NCI-H146 (cell line): ENCODE measurements around the gene SLC66A1.

Experiments used
- DNase-seq: peaks from one replicate; lab custom pipeline; 2025; lab: John Stamatoyannopoulos, UW

The SLC66A1 gene

DNA sequence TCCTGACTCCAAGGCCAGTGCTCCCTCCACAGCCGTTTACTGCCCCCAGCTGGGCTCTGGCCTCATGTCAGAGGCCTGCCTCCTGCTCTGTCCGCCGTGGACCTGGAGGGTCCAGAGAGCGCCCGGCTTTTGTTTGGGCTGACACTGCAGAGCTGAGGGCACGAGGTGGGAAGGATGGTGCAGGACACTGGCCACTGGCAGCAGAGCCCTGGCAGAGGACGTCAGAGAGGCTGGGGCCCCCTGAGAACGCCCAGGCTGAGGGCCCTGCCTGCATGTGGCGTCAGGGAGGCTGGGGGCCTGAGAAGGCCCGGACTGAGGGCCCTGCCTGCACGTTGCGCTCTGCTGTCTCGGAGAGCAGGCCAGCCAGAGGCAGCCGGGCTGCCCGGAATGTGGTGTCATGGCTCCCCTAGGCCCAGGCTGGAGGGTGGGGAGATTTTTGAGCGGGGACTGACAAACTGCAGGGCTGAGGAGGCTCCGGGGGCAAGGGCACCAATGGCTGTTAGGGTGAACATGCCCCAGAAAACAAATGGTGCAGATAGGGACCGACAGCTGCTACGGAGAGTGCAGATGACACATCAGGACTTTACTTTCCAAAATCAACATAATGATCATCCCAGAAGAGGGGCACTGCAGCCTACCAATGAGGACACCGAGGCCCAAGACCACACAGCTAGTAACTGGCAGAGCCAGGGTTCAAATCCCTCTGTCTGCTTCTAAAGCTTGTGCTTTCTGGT lies 31.7 kb downstream of the SLC66A1 start:
- no peak for DNase-seq

DNA sequence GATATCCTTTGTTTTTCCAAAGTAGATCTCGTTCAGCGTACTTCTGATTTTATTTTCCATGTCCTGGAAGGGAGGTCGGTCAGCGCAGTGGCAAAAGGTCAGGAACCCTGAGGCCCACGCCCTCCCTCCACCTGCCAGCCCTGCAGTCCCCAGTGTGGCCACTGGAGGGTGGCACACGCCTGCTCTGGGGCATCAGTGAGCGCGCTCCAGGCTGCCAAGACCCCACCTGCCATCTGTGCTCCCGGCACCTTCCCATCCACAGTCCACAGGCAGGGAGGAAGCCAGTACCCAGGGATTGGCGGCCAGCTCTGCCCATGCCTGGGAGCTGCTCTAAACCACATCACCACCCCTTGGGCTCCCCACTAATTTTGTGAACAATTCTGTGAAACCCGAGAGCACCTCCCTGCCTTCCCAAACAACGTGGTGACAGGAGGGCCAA lies 32.3 kb downstream of the SLC66A1 start:
- peak; percentile 29 for DNase-seq

DNA sequence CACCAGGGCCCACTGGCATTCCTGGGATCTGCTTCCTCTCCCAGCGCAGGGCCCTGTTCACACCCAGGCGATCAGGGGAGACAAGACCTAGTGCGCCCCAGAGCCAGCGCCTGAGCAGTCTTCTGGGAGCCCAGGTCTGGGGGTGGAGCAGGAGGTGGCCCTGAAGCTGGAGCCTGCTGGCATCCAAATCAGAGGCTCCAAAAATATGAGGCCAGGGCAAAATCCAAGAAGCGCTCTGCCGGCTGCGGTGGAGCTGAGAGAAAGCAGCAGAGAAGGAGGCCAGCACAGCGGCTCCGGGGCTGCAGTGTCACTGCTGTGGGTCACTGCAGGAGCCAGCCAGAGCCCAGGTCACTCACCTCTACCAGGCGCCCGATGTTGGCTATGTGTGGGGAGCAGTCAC lies 32.7 kb downstream of the SLC66A1 start:
- no peak for DNase-seq

DNA sequence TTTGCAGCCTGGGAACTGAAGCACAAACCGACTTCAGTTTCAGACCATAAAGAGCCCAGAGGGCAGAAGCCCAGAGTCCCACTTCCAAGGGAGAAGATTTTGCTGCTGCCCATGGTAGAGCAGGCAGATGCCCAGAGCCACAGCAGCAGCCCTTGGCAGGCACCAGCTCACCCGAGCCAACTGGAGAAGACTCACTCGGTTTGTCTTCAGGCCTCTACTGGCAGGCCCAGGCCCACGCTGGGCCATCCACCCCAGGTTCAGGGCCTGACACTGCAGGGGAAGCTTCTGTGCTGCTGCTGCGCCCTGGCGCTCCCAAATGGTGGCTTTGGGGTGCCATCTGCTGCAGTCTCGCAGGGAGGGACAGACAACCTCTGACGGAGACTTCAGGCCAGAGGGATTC lies 33.3 kb downstream of the SLC66A1 start:
- DNase-seq: no peak

DNA sequence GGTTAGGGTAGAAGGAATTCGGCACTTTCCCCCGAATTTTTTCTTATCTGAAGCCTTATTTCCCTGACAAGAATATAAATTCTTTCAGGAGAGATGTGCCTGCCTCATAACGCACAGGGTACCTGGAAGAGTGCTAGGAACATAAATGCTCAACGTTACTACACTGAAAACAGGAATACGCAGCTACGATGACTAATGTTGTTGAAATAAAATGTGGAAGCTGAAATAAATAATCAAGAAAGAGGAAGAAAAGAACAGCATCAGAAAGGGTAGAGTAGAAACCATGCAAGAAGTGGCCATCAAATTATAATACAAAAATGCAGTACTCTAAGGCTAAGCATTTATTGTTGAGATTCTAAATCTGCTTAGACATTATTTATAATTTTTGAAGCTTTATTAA lies 33.9 kb downstream of the SLC66A1 start:
- no peak for DNase-seq

DNA sequence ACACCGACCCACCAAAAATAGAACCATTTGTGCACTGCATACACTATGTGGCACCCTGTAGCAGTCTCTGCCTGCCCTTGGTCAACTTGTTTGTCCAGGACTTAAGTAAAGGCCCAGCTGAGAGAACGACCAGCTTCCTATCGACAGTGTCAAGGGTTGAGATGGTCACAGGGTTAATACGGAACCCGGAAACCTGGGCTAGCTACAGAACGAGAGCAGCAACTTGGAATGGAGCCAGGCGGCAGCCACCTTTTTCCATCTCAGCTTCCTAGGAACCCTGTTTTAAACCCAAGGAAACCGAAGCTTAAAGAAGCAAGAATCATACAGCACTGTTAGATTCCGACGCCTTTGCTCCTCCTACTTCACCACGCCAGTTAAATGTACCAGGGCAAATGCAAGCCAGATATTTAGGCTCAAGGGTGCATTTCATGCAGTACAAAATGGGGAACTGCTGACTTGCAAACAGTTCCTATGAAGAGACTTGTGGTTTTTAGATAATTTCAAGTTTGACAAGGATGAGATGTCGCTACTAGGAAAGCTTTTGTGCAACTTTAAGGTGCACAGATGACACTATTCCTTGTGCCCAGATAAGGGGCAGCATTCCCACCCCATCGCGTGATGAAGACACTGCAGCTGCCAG lies 35.5 kb downstream of the SLC66A1 start:
- DNase-seq: no peak

DNA sequence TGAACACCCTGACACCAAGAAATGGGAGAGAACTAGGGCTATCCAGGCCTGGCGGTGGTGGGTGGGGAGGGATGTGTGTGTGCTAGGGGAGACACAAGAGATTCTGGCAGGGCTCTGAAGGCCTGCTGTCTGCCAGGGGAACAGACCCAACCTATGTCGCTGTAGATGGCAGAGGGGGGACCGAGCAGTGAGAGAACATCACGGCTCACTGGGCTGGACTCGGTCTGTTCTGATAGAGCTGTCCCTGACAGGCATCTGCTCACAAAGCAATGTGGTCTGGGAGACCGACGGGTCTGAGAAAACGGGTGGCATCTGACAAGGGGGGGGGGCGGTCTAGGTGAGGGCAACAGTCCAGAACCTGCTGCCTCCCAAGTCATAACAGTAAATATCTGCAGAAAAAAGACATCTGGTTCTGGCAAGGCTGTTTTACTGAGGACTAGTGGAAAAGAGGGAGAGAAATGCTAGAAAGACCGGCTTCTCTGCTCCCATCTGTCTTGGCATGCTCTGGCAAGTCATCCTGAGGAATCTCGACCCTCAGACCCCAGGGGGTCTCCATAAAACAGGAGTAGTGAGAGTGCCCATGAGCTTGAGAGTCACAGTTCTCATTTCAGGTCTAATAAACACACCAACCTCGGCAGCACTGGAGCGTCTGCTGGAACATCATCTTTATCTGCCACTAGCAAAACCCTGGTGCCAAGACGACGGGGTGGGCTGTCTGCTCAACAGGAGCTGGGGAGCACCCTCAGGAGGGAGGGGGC lies 36.5 kb downstream of the SLC66A1 start:
- no peak for DNase-seq

DNA sequence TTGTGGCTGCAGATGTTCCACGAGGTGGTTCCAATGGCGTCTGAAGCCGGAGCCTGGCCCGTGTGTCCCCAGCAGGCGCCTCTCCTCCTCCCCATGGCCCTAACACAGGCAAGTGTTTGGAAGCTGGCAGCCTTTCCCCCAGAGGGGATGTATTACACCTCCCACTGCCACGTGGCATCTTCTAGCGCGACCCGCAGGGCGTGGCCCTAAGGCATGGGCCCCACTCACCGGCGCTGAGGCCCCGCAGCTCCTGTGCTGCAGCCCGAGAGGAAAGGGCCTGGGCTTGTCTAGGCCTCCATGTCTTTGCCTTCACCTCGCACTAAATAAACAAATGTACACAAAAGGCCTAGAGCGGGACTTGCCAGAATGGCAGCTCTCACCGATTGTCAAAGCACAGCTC lies 37.9 kb downstream of the SLC66A1 start:
- DNase-seq: no peak

DNA sequence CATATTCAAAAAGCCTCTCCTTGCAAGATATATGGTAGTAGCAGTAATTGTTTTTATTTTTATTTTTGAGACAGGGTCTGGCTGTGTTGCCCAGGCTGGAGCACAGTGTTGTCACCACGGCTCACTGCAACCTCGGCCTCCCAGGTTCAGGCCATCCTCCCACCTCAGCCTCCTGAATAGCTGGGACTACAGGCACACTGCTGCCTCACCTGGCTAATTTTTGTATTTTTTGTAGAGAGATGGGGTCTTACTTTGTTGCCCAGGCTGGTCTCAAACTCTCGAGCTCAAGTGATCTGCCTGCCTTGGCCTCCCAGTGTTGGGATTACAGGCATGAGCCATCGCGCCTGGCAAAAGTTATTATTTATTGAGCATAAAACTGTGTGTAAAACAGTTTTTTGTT lies 38.4 kb downstream of the SLC66A1 start:
- DNase-seq: no peak

DNA sequence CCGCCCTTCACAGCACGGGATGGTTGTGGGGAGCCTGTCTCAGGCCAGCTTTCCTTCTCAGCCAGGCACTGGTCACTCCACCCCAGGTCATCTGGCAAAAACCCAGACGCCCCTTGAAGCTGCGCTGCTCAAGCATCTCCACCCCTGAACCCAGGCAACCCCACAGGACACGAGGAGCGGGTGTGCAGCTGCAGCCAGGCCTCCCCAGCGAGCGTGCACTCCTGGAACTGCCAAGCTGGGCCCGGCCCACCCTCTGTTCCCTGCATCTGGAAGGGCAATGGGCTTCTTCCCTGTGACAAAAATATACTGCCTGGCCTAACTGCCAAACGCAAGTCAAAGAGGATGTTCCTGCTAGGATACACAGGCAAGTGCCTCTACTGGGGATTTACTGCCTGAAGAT lies 39.7 kb downstream of the SLC66A1 start:
- DNase-seq: no peak

DNA sequence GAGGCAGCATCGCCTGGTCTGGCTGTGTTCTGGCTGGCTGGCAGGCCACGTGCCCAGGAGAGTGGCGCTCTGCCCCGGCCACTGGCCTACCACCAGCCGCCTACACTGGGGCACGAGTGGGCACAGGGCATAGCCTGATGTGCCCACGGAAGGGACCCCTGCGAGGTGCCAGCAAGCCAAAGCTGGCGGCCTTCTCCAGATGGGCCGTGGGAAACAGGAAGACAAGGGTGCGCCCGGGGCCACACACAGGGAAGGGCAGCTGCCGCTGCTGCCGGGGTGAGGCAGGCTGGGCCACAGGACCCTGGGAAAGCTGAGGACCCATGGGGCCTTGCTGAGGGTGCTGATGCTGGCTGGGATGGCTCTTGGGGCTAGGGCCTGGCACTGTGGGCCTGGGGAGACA lies 40.7 kb downstream of the SLC66A1 start:
- no peak for DNase-seq

DNA sequence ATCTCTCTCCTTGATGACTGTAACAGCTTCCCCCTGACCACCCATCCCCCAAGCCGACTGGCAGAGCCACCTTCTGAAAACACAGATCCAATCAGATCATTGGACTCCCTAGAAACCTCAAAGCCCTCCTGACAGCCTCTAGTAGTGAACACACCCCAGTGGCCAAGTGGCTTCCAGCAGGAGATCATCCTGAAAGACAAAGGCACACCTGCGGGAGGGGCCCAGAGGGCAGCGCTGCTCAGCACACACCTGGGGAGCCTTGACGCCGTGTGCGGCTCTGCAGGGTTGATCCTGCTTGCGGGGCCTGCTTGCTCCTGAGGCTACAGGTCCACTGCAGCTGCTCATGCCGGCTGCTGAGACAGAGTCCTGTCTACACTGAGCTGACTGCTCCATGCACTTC lies 41.5 kb downstream of the SLC66A1 start:
- peak; percentile 95 for DNase-seq

DNA sequence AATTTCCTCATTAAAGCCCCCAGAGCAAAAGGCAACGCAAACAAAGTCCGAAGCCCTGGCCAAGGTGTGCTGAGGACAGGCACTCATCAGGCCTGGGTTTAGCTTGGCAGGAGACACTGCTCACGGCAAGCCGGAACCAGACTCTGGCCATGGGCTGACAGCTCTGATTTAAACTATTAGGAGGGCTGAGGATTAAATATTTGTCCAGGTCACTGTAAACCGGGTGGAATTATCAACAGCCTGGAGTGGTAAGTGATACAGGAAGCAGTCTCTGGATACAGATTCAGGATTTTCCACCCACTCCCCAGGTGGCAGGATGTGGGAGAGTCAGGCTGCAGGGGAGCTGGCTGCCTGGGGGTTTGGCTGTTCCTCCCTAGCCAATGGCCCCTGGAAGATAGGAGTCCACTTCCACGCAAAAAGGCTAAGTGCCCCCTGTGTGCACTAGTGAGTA lies 42.4 kb downstream of the SLC66A1 start:
- peak; percentile 28 for DNase-seq

DNA sequence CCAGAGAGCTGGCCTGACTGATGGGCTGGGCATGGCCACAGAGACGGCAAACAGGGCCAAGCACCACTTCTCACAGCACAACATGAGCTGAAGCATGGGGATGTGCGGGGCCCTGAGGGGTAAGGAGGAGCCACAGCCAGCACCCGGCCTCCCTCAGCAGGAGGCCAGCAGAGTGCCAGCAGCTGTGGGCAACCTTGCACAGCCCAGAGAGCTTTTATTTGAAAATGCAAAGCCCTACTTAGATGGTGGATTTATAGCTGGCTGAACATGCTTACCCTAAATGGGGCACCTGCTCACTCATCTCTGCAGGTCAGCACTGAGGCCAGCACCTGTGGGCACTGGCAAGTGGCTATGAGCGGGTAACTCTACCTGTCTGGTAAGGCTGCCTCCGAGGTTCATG lies 44.1 kb downstream of the SLC66A1 start:
- DNase-seq: peak; percentile 74

DNA sequence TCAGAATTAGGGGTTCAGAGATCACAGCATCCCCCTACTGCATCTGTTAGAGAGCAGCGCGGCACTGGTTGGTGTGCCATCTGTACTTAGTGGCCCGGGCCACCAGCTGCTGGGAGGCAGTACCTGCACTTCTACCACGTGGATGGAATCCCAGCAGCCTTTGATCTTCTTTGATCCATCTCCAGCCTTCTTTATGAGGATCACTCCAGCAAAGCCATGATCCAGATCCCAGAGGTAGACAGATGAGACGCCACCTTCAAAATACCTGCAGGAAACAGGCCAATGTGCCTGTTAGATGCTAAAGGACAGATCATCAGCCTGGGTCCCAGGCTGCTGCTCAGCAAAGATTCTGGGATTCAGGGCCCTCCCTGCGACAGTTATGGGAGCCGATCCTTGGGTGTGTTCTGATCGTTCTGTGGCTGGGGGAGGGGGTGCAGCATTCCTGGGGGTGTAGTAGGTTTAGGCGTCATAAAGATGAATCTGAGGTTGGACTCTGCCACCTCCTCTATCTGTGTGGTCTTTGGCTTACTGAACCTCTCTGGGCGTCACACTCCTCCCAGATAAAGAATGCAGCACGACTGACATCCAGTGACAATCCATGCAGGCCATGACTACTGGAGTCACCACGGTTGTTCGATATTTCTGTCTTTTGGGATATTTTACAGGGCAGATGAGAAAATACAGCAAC lies 45.3 kb downstream of the SLC66A1 start:
- no peak for DNase-seq

DNA sequence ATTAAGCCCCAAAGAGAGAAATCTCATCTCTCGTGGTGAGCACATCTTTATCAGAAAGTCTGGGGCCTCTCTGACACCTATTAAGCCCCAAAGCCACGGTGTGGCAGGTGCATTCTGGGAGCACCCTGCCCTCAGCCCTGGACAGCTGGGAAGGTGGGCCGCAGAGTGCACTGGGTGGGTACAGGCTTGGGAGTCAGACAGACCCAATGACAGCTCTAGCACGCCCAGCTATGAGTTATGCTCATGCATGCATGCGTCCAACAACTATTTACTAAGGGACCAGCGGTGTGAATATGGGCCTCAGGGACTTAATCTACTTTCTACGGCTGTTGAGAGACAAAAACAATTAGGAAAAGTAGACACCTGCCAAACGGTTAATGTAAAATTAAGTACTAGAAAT lies 46.6 kb downstream of the SLC66A1 start:
- no peak for DNase-seq

DNA sequence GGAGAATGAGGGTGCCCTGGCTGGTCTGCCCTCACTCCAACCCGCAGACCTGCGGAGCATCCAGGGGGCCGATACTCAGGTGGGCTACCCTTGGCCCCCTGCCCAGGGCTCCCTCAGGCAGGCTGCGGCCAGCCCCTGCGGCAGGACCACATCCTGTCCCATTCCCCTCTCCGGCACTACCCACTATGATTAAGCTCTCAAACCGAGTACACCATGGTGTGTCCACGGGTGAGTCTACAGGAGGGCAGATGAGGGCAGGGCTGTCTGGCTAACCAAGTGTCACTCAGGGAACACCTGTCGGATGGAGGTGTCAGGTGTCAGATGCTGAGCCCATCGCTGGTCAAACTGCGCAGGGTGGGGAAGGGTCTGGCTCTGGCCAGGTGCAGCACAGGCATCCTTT lies 47.2 kb downstream of the SLC66A1 start:
- DNase-seq: peak; percentile 71

DNA sequence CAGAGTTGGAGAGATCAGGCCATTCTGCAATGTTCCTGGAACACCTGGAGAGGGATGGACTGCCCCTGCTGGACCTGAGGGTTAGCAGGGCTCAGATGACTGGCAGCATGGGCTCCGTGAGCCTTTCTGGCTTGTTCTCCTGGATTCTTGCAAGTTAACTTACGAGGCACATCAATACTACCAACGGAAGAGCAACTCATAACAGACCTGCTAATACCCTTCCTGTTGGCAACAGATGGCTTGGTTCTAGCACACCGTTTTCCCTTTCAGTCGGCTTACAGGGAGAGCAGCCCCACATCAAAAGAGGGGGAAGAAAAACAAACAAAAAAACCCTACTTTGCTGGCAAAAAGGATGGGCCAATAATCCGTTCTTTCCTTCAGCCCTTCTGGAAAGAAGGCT lies 47.9 kb downstream of the SLC66A1 start:
- no peak for DNase-seq

DNA sequence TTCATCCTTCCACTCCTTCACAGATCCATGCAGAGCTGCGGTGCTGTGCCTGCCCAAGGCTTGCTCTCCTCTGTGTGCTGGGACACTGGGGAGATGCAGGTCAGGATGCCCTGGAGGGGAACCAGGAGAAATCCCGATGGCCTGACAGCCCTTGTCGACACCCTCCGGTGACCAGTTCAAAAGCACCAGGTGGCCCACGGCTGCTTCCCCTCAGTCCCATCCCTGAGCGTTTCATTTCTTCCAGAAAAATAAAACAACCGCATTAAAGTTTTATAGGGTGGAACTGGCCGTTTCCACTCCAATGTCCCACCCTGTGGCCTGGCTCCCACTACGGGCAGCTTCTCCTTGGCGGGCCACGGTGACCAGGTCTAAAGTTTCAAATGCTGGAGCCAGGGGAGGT lies 48.3 kb downstream of the SLC66A1 start:
- no peak for DNase-seq

DNA sequence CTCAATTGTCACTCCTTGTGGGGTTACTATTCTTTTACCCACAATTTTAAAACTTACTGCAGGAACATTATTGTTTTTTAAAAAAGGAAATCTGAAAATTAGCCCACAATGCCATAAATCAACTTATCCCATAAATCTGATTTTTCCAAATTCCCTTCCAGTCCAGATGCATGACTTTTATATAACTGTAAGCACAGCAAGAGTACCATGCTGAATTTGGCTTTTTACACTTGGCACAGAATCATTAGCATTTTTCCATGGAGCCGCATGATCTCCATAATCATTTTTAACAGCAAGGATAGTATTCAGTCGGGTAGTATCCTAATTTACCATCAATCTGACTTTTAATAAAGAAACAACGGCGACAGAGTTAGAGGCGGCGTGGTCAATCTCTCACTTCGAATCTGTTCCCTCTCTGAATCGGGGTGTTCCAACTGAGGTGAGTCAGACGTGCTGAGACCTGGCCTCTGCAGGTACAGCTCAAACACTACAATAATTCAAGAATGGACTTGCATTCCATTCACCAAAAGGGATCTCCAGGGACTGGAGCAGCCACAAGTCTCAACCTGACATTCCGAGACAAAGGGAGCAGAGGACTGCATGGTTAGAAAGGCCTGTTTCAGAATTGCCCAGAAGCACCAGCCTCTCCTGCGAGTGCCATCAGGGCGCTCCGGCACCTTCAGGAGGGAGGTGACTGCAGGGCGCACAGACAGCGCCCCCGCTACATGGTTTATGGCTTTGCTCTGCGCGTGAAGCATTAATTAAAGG lies 48.9 kb downstream of the SLC66A1 start:
- DNase-seq: no peak

DNA sequence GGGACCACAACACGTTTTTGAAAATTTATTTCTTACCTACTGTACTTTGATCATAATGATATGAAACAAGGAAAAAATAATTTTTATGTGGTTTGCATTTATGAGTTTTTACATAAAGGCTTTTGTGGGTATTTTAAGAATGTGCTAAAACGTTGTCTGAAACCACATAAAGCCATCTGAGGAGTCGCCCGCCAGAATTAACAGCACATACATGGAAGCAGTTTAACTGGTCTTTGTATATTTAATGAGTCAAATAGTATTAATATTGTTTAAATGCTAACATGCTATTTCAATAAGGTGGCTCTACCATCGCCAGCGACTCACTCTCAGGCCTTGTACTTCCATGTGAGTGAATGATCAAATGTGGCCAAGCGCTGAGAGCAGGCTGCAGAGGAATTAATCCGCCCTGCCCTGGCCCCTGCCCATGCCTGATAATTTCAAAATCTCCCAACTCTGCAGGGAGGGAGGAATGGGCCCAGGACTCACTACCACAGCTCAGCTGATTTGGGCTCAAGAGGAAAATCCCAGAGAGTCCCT lies 49.6 kb downstream of the SLC66A1 start:
- DNase-seq: no peak
